Measurements from ENCODE around the gene ING4.

Gene ING4

GRCh38 chr12:6685814-6686213 lies 22.9 kb upstream of the ING4 start:
- DNase-seq: no peak

- DNase-seq: peak; percentile 84
Observed at GRCh38 chr12:6684609-6685008, 21.7 kb upstream of the ING4 start.

- no peak for DNase-seq
Observed at GRCh38 chr12:6676962-6677361, 14.0 kb upstream of the ING4 start.

GRCh38 chr12:6672143-6672542 lies 9.2 kb upstream of the ING4 start:
- no peak for DNase-seq

GRCh38 chr12:6667559-6668210 lies 4.8 kb upstream of the ING4 start:
- no peak for DNase-seq

GRCh38 chr12:6666211-6666610 lies 3.3 kb upstream of the ING4 start:
- no peak for DNase-seq

GRCh38 chr12:6664902-6665301 lies 2.0 kb upstream of the ING4 start:
- no peak for DNase-seq

- no peak for DNase-seq
Observed at GRCh38 chr12:6662602-6662905, 365 bp downstream of the ING4 start.

- no peak for DNase-seq
Observed at GRCh38 chr12:6653987-6654386, 8.9 kb downstream of the ING4 start.

- no peak for DNase-seq
Observed at GRCh38 chr12:6653342-6653741, 9.6 kb downstream of the ING4 start.

GRCh38 chr12:6652391-6652790 lies 10.5 kb downstream of the ING4 start:
- no peak for DNase-seq

GRCh38 chr12:6650832-6651231 lies 12.1 kb downstream of the ING4 start:
- no peak for DNase-seq

GRCh38 chr12:6647083-6647604 lies 15.8 kb downstream of the ING4 start, which contains the start of gene ACRBP:
TSS of gene ACRBP (minus strand) at chr12:6647432. CDS start at chr12:6647366, 66 bp downstream.
- peak; percentile 57 for DNase-seq

GRCh38 chr12:6646276-6647082 lies 16.4 kb downstream of the ING4 start:
- DNase-seq: no peak

- peak; percentile 25 for DNase-seq
Observed at GRCh38 chr12:6644903-6645302, 18.0 kb downstream of the ING4 start.

GRCh38 chr12:6644257-6644596 lies 18.7 kb downstream of the ING4 start:
- no peak for DNase-seq

GRCh38 chr12:6643569-6644256 lies 19.2 kb downstream of the ING4 start:
- no peak for DNase-seq

- no peak for DNase-seq
Observed at GRCh38 chr12:6641131-6641530, 21.8 kb downstream of the ING4 start.

- no peak for DNase-seq
Observed at GRCh38 chr12:6640497-6640896, 22.4 kb downstream of the ING4 start.

- DNase-seq: peak; percentile 80
Observed at GRCh38 chr12:6639151-6639801, 23.6 kb downstream of the ING4 start.

GRCh38 chr12:6638305-6638704 lies 24.6 kb downstream of the ING4 start:
- peak; percentile 44 for DNase-seq

- DNase-seq: peak; percentile 78
Observed at GRCh38 chr12:6635856-6636531, 26.9 kb downstream of the ING4 start, which contains the start of gene LPAR5. TSS of gene LPAR5 (minus strand) at chr12:6635959. CDS start at chr12:6621248, 14,711 bp downstream.
